Endothelial cell of umbilical vein (primary cell): ENCODE data around the gene IDI1.

Experiments
- EZH2 ChIP-seq: IDR thresholded peaks from 2 replicates; pipeline ENCODE4 v1.6.1; 2012; ENCODE audit warnings: borderline replicate concordance, low read depth, mild to moderate bottlenecking, moderate library complexity, low read length, inconsistent platforms; ENCODE audit not compliant: severe bottlenecking
- GATA2 ChIP-seq: IDR thresholded peaks from 2 replicates; pipeline ENCODE4 v1.7.0; 2011; ENCODE audit warnings: low read depth, mild to moderate bottlenecking, moderate library complexity, mixed read lengths, low read length; ENCODE audit not compliant: insufficient read length, insufficient read depth
- JUN ChIP-seq: IDR thresholded peaks from 2 replicates; pipeline ENCODE4 v1.6.1; 2011; ENCODE audit warnings: borderline replicate concordance, low read depth; ENCODE audit not compliant: insufficient read length, insufficient read depth
- MYC ChIP-seq: IDR thresholded peaks from one replicate; pipeline ENCODE4 v1.6.1; 2011; ENCODE audit warnings: mild to moderate bottlenecking, low read depth, low read length
- POLR2A ChIP-seq: IDR thresholded peaks from 2 replicates; pipeline ENCODE4 v1.6.1; 2012; ENCODE audit warnings: low read depth, mild to moderate bottlenecking, control low read depth, low read length
- POLR2AphosphoS5 ChIP-seq: IDR thresholded peaks from 2 replicates; pipeline ENCODE4 v1.6.1; 2012; ENCODE audit warnings: low read depth, mild to moderate bottlenecking, control low read depth, low read length, moderate library complexity; ENCODE audit not compliant: insufficient read depth
- TF ChIP-seq, protein P1 (sequence below), 2 donors: IDR thresholded peaks; 1 replicate in 1 of 2; 2 replicates in 1 of 2; pipeline ENCODE4 v1.5.1; 2011; ENCODE audit warnings: low read length in 2 of 2, mild to moderate bottlenecking in 2 of 2, moderate library complexity in 2 of 2, control low read depth in 1 of 2, inconsistent platforms in 1 of 2, low read depth in 1 of 2; ENCODE audit not compliant: insufficient read depth in 1 of 2; ENCODE audit errors: extremely low read depth in 1 of 2
- TF ChIP-seq, protein P2 (sequence below): IDR thresholded peaks from 2 replicates; pipeline ENCODE4 v1.6.1; 2011; ENCODE audit not compliant: insufficient read depth, insufficient read length

DNA sequence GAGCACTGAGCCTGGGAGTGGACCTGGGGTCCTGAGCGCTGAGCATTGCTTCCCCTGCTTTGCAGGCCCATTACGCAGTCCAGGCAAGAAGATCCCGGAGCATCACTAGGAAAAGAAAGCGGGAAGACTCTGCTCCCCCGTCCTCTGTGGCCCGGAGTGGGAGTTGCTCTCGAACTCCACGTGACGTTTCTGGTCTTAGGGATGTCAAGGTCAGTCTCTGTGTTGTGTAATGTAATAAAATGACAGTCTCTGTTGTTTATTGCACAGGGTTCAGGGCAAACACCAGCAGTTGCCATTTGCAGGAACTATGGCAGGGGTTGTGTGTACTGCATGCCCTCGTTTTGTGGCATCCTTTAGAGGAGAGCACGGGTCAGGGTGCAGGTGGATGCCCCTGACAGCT, 33.2 kb downstream of the IDI1 start:
- no peak for TF ChIP-seq POLR2A
- no peak for TF ChIP-seq POLR2AphosphoS5
- TF ChIP-seq, protein P1, sequence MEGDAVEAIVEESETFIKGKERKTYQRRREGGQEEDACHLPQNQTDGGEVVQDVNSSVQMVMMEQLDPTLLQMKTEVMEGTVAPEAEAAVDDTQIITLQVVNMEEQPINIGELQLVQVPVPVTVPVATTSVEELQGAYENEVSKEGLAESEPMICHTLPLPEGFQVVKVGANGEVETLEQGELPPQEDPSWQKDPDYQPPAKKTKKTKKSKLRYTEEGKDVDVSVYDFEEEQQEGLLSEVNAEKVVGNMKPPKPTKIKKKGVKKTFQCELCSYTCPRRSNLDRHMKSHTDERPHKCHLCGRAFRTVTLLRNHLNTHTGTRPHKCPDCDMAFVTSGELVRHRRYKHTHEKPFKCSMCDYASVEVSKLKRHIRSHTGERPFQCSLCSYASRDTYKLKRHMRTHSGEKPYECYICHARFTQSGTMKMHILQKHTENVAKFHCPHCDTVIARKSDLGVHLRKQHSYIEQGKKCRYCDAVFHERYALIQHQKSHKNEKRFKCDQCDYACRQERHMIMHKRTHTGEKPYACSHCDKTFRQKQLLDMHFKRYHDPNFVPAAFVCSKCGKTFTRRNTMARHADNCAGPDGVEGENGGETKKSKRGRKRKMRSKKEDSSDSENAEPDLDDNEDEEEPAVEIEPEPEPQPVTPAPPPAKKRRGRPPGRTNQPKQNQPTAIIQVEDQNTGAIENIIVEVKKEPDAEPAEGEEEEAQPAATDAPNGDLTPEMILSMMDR (IDR thresholded peaks at IDR 0.05; ENCODE audit: extremely low read depth in 1 of 2, insufficient read depth in 1 of 2, low read depth in 1 of 2, low read length in 2 of 2): no peak
- TF ChIP-seq EZH2: no peak
- no peak for TF ChIP-seq GATA2
- no peak for TF ChIP-seq JUN
- no peak for TF ChIP-seq MYC
- TF ChIP-seq, protein P2, sequence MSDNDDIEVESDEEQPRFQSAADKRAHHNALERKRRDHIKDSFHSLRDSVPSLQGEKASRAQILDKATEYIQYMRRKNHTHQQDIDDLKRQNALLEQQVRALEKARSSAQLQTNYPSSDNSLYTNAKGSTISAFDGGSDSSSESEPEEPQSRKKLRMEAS: no peak
